Stimulated activated CD8-positive, alpha-beta memory T cell treated with anti-CD3 and anti-CD28 coated beads, Interleukin-7, amount 100 ng/mL, for 48 hours (primary cell): Measurements from ENCODE around the gene CFAP251.
"Not testable (repeated sequence)": the region's sequence is repeated elsewhere in the genome, so short reads cannot be mapped to it uniquely, and the experiment has no call there.

Source experiments
- DNase-seq, 2 donors: peaks; one replicate each; pipeline ENCODE4 v3.0.0-alpha.2; 2020; ENCODE audit warnings: low read depth in 1 of 2; ENCODE audit errors: extremely low read depth in 1 of 2

The CFAP251 gene

DNA sequence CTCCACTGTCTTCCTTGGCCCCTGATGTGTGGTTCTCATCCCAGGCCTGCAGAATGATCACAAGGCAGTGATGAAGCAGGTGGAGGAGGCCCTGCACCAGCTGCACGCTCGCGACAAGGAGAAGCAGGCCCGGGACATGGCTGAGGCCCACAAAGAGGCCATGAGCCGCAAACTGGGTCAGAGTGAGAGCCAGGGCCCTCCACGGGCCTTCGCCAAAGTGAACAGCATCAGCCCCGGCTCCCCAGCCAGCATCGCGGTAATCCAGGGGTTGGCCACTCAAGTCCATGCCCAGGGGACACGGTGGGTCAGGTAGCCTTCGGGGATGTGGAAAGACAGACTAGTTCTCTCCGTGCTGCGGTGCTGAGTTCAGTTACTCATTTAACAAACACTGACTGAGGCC, 18.8 kb upstream of the CFAP251 start:
- no peak for DNase-seq

DNA sequence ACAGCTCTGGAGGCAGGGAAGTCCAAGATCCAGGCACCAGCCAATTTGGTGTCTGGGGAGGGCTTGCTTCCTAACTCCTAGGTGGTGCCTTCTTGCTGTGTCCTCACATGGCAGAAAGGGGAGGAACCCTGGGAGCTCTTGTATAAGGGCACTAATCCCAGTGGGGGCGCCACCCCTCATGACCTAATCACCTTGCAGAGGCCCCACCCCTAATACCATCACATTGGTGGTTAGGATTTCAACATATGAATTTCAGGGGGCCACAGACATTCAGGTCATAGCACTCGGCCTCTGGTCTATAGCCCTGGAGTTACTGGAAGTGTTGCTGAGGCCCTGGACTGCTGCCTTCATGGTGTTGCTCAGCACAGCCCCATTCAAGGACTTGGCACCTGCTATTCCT, 15.2 kb upstream of the CFAP251 start:
- DNase-seq: no peak

DNA sequence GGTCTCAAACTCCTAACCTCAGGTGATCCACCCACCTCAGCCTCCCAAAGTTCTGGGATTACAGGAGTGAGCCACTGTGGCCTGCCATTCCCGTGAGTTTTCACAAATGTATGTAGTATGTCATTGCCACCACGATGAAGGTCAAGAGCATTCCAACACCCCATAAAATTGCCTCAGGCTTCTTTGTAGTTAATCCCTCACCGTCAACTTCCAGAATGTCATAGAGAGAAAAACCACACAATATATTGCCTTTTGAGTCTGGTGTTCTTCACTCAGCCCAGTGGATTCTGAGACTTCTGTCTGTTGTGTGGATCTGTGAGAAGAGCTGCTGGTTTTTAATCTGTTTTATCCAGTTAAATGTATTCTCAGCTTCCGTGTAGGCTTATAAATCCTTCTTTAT, 12.6 kb upstream of the CFAP251 start:
- DNase-seq: no peak

DNA sequence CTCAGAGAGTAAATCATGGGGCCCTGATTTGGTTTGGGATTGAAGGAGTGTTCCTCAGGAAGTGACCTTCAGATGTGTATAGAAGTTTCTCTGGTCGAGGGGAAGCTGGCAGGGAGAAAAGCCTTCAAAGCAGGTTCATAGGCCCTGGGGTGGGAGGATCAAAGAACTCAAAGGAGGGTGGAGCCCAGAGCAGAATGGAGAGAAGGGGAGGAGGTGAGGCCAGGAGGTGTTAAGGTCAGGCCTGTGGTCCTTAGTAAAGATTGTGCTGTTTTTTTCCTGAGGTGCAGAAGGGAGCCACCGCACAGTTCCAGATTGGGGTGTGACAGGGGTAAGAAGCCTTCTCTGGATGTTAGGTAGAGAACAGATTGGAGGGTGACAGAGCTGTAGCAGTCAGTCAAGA, 9.7 kb upstream of the CFAP251 start:
- DNase-seq: no peak

DNA sequence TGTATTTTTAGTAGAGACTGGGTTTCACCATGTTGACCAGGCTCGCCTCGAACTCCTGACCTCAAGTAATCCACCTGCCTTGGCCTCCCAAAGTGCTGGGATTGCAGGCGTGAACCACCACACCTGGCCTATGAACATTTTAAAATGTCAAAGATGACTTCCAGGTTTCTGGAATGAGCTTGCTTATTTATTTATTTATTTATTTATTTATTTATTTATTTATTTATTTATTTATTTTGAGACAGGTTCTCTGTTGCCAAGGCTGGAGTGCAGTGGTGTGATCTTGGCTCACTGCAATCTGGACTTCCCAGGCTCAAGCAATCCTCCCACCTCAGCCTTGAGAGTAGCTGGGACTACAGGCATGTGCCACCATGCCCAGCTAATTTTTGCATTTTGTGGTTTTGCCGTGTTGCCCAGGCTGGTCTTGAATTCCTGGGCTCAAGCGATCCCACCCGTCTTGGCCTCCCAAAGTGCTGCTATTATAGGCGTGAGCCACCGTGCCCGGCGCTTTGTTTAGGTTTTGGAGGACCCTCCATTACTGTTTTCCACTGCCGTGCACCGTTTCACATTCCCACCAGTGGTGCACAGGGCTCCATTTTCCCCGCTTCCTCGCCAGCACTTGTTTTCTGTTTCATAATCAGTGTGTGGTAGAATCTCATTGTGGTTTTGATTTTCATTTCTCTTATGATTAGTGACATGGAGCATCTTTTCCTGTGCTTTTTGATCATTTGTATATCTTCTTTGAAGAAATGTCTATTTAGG, 6.4 kb upstream of the CFAP251 start:
- DNase-seq: no peak

DNA sequence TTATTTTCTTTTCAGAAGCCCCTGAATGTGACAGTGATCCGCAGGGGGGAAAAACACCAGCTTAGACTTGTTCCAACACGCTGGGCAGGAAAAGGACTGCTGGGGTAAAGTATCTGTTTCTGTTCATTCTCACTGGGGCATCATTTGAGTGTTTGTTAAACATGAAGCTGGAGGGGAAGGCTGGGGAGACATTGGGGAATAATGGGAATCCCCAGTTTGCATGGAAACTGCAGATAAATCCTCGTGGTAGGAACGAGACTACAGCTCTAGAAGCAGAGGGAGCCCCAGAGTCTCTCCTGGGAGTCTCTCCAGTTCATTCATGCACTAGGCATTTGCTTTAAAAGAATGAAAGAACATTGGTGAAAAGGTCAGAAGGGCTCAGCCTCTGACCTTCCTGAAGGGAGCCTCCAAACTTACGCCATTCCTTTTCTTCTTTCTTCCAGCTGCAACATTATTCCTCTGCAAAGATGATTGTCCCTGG, 2.5 kb upstream of the CFAP251 start:
- no peak for DNase-seq

DNA sequence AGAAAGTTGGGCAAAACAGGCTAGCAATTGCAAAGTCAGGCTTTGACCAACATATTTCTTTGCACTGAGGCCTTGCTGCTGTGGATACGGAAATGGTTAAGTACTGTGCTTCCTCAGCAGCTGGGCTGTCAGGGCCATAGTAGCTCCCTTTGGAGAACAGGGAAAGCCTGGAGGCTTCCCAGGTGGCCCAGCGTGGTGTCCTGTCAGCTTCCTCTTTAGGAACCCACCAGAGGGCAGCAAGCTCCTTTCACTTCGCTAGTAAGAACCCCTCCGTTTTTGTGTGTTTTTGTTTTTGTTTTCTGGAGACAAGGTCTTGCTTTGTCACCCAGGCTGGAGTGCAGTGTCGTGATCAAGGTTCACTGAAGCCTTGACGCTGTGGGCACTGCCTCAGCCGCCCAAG, 1.7 kb upstream of the CFAP251 start:
- no peak for DNase-seq

DNA sequence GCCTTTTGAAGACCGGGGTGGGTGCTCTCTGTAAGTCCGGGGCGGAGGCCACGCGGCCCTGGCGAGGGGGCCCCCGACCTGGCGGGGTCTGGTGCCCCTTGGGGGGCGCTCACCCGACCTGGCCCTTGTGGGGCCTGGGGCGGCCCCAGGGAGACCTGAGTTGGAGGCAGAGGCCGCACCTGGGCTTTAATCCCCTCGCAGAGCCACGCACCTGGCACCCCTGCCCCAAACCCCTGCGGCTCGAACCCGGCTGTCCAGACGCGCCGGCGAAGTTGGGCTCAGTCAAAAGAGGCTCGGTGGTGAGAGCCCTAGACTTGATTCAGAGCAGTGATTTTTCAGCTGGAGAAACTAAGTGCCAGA, 267 bp downstream of the CFAP251 start:
- DNase-seq: no peak

DNA sequence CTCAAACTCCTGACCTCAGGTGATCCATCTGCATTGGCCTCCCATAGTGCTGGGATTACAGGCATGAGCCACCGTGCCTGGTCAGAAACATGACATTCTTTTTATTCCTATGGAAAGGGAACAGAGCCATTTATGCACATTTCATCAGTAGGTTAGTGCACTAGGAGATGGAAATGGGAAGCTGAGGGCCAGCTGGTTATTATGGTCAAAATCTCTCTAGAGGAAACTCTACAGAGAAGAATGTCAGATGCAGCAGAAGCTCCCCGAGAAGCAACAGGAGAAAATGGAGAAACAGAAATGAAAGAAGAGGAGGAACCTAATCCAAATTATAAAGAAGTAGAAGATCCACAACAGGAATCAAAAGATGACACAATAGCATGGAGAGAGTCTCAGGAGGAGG, 2.7 kb downstream of the CFAP251 start:
- no peak for DNase-seq

DNA sequence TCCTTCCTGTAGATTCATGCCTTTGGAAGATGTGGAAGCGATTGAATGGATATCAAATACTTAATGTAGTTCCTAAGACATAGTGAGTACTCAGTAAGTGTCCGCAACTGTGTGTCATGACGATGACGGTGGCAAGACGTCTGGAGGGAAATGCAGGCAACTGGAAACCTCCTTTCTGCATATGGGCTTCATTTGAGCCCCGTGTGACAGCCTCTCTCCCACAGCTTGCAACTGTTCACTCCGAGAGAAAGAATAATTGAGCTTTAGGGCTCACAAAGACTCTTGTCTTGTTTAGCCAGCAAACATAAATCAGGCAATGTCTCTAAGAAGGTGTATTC, 6.9 kb downstream of the CFAP251 start:
- no peak for DNase-seq

DNA sequence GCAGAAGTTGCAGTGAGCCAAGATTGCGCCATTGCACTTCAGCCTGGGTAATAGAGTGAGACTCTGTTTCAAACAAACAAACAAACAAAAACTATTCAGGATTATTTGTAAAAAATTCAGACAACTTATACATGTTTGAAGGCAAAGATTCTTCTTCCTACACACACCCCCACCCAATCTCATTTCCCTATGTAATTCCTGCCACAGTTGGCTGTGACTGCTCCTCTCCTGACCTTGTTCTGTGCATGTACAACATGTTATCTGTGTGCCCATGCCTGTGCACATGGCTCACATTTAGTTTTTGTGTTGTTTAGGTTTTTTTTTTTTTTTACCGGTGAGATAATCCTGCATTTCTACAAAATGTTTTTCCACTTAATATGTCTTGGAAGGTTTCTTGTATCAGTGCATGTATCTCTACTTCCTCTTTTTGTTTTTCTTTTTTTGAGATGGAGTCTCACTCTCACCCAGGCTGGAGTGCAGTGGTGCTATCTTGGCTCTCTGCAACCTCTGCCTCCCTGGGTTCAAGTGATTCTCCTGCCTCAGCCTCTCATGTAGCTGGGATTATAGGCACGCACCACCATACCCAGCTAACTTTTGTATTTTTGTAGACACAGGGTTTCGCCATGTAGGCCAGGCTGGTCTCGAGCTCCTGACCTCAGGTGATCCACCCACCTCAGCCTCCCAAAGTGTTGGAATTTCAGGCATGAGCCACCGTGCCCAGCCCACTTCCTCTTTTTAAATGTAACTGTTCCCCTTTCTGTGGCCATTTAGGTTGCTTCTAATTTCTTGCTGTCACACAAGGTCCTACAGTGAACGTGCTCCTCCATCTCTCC, 8.7 kb downstream of the CFAP251 start:
- no peak for DNase-seq

DNA sequence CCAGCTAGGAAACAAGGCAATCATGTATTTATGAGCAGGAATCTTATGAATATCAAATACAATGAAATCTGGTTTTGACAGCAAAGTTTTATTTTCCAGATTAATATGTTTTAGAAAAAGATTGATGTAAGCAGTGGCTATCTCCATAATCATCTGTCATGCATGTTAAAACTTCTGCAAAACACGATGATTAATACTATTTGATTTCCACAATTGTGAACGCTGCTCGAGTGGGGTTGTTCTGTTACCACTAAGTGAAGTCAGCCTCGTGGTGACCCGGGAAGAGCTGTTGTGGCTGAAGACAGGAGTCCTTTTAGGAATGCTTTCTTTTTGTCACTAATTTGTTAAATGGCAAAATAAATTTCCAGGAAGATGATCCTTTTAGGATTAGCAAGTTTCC, 9.4 kb downstream of the CFAP251 start:
- DNase-seq: no peak

DNA sequence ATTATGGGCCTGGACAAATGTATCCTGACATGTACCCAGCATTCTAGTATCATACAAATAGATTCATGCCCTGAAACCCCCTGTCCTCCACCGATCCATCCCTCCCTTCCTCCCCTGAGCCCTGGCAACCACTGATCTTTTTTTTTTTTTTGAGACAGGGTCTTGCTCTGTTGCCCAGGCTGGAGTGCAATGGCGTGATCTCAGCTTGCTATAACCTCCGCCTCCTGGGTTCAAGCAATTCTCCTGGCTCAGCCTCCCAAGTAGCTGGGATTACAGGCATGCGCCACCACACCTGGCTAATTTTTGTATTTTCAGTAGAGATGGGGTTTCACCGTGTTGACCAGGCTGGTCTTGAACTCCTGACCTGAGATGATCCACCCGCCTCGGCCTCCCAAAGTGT, 11.2 kb downstream of the CFAP251 start:
- not testable (repeated sequence) for DNase-seq

DNA sequence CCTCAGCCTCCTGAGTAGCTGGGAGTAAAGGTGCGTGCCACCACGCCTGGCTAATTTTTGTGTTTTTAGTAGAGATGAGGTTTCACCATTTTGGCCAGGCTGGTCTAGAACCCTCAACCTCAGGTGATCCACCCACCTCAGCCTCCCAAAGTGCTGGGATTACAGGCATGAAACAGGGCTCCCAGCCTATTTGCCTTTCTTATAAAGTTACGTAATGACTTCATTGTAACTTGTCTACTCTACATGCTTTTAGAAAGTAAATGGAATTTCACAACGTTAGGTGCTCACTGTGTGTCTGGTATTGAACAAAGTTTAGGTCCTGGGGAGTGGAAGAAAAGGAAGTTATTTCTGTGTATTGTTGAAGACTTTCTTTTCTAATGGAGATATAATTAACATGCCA, 12.5 kb downstream of the CFAP251 start:
- DNase-seq: no peak

DNA sequence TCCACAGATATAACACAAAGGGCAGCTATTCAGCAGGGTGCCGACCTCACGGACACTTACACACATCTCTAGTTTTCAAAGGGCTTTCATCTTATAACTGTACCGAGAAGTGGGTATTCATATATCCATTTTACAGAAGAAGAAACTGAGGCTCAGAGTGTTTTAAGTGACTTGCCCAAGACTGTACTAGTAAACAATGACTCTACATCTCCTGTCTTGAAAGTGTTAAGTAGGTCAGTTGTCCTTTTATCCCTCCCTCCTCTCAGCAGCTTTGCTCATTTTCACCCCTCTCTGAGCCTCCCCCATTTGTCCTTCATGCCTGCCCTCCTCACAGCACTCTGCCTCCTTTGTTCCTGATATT, 13.8 kb downstream of the CFAP251 start:
- DNase-seq: no peak

DNA sequence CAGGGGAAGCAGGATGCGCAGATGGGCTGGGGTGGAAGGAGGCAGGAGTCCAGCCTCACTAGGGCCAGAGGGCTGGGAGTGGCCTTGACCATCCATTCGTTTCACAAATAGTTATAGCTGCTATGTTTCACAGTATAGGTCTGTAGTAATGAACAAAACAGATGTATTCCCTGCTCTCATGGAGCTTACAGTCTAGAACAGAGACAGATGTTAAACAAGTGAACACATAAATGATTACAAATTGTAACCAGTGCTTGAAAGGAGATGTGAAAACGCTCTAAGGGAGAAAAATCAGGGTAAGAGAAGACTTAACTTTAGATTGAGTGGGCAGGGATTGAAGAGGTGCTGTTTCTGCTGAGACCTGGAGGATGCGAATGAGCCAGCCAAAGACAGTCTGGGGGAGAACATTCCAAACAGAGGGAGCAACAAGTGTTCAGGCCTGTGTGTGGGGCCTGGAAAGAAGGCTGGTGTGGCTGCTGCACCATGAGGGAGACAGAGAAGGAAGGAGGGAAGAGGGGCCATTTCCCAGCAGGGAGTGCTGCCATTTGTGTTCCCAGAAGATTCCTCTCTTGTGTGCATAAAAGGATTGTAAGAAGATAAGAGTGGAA, 14.6 kb downstream of the CFAP251 start:
- DNase-seq: no peak

DNA sequence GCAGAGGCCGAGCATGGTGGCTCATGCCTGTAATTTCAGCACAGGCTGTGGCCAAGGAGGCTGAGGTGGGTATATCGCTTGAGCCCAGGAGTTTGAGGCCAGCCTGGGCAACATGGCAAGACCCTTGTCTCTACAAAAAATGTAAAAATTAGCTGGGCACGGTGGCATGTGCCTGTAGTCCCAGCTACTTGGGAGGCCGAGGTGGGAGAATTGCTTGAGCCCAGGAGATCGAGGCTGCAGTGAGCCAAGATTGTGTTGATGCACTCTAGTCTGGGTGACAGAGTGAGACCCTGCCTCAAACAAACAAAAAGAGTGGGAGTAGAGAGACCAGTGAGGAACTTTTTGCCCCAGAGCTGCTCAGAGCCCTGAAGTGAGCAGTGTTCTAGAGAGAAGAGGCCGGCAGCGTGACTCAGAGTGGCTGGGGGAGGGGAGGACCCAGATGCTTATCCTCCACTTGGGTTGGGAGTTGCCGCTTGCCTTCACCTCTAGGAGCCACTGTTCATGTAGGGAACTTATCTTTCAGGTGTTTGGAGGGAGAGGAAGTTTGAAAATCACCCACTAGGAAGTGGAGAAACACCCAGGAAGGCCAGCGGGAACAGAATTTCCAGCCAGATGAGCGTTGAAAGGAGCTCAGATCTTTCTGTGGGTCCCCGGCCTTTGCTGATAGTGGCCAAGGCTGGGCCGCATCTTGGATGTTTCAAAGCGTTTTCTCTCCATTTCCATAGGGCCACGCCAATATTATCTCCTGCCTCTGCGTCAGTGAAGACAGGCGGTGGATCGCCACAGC, 15.3 kb downstream of the CFAP251 start:
- no peak for DNase-seq

DNA sequence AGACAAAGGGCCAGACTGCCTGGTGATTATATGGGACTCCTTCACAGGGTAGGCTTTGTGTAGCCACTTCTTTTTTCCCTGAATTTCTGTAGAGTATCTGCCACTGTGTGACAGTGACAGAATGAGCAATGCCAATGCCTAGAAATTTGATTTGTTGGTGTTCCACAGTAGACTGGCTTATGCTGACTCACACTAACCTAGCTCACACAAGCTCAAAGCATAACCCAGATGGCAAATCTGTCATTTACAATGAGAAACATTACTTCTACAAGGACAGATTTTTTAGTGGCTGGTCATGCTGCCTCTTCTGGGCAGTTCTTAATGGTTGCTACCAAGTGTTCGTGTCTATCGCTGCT, 15.9 kb downstream of the CFAP251 start:
- no peak for DNase-seq

DNA sequence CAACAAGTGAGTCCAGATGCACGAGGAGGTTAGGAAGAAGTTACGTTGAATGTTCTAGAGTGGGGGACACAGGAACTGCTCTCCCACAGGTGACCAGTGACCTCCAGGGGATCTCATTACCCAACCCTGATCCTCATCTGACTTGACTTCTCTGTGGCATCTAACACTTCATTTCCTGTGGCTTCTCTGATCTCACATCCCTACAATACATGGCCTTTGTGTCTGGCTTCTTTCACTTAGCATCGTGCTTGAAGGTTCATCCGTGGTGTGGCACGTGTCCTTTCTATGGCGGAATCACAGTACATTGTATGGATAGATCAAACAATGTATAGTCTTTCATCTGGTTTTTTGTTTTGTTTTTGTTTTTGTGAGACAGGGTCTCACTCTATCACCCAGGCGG, 19.3 kb downstream of the CFAP251 start:
- no peak for DNase-seq

DNA sequence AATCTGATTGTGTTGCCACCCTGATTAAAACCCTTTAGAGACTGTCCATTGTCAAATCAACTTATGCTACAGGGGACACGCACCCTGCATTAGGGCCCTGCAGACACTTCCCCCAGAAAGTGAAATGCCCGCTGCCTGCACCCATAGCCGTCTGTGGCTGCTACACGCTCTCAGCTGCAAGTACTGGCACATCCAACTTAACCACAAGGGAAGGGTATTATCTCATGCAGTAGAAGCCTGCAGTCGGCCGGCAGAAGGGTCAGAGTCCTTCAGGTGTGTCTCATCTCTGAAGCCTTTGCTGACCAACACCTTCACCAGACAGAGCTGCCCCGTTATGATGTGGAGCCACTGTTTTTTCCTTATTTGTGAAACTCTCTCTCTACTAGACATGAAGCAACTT, 20.8 kb downstream of the CFAP251 start:
- DNase-seq: no peak

DNA sequence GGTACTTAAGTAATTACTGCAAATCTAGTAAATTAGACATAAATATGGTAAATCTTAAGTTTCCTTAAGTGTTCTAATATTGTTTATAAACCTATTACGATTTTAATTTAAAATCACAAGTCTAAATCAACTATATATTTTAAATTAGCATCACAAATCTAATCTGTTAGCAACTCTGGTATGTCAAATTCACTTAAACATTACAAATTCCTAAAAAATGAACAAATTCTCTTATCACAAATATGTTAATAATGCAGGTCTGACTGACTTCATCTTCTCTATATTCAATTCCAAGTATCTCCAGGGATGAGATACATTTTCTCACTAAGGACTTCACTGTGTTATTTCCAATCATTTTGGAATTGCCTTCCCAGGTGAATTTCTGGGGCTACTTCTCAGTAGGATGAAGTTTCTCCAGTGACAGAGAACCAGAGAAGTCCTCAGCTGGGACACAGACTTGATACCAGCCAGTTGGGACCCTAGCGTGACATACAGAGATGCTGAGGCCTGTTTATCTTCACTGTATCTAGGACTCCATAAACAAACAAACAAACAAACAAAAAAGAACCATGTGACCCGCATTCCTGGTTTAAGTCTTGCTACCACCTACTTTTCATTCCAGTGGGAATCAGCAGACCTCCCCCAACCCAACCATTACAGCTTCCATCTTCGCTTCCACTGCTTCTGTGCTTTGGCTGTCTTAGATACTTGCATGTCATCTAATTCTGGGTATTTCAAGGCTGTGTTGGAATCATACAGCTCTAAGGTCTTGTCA, 21.8 kb downstream of the CFAP251 start:
- no peak for DNase-seq
